Measurements from ENCODE around the gene ZNF112. TPM values are rescaled to one million over a fixed set of nuclear protein-coding genes. Genes with fewer than 3 reads are reported as not detected.

Gene ZNF112
- total RNA-seq, 1 donor from 2014 or later = 8.3 TPM

GRCh38 chr19:44280916-44281315 is 75.6 kb downstream of the ZNF112 start:
- no peak for DNase-seq

GRCh38 chr19:44278181-44278690 is 78.2 kb downstream of the ZNF112 start:
- DNase-seq = no peak

- DNase-seq = no peak
Observed at GRCh38 chr19:44277331-44277730, 79.1 kb downstream of the ZNF112 start.

Small RNAs within 50 kb of the gene (small RNA-seq; reads per million reads assigned to genes)
- gene NDUFA3P1 (ENCODE audit: low replicate concordance) = not detected

Other genes starting within 250 kb of the ZNF112 start
- gene ZNF225, start 243.3 kb downstream of the ZNF112 start, total RNA-seq = 5.9 TPM
- 12.8 TPM for gene ZNF234, start 215.1 kb downstream of the ZNF112 start, total RNA-seq
- gene ZNF226, start 191.6 kb downstream of the ZNF112 start, total RNA-seq = 20.3 TPM
- 20.2 TPM for gene ZNF227, start 144.1 kb downstream of the ZNF112 start, total RNA-seq
- 1.2 TPM for gene ZNF233, start 96.8 kb downstream of the ZNF112 start, total RNA-seq
- gene ZNF235, start 51.7 kb downstream of the ZNF112 start, total RNA-seq = 10.4 TPM
- 2.8 TPM for gene ZNF285, start 44.9 kb upstream of the ZNF112 start, total RNA-seq
- gene ZNF229, start 91.8 kb upstream of the ZNF112 start, total RNA-seq = 8.5 TPM
- gene ZNF180, start 143.8 kb upstream of the ZNF112 start, total RNA-seq = 10.0 TPM
- not detected for gene CEACAM20, start 173.0 kb upstream of the ZNF112 start, total RNA-seq